GM19025 (cell line): ENCODE results near the gene TMEM134.
"Not testable (repeated sequence)": the region's sequence is repeated elsewhere in the genome, so short reads cannot be mapped to it uniquely, and the experiment has no call there.

Experiments used
- ATAC-seq: cut with Tn5 transposase; IDR thresholded peaks from one replicate; pipeline ENCODE4 v1.9.1; 2021; ENCODE audit warnings: mild to moderate bottlenecking, low read depth, moderate library complexity; ENCODE audit not compliant: unreplicated experiment

Gene TMEM134

GRCh38 chr11:67486481-67487195 is 17.6 kb upstream of the TMEM134 start:
- no peak for ATAC-seq

GRCh38 chr11:67485873-67486361 is 16.9 kb upstream of the TMEM134 start:
- not testable (repeated sequence) for ATAC-seq

GRCh38 chr11:67484847-67485311 is 15.8 kb upstream of the TMEM134 start:
- no peak for ATAC-seq

- no peak for ATAC-seq
Observed at GRCh38 chr11:67483831-67484665, 15.0 kb upstream of the TMEM134 start.

- ATAC-seq = peak; percentile 62
Observed at GRCh38 chr11:67482827-67483798, 14.1 kb upstream of the TMEM134 start, which contains the start of gene AIP. Gene AIP, plus strand, starts transcription at chr11:67483026. Its CDS starts 133 bp downstream, at chr11:67483159.

GRCh38 chr11:67482275-67482826 is 13.3 kb upstream of the TMEM134 start:
- ATAC-seq = peak; percentile 3

- not testable (repeated sequence) for ATAC-seq
Observed at GRCh38 chr11:67477344-67478050, 8.4 kb upstream of the TMEM134 start.

- ATAC-seq = not testable (repeated sequence)
Observed at GRCh38 chr11:67476692-67477091, 7.6 kb upstream of the TMEM134 start.

- ATAC-seq = no peak
Observed at GRCh38 chr11:67472882-67473281, 3.8 kb upstream of the TMEM134 start.

GRCh38 chr11:67470337-67471002 is 1.4 kb upstream of the TMEM134 start:
- ATAC-seq = no peak

GRCh38 chr11:67469508-67469811 is 409 bp upstream of the TMEM134 start:
- no peak for ATAC-seq

GRCh38 chr11:67468456-67468758 is 644 bp downstream of the TMEM134 start:
- ATAC-seq = no peak

- ATAC-seq = no peak
Observed at GRCh38 chr11:67468056-67468455, 995 bp downstream of the TMEM134 start.

- no peak for ATAC-seq
Observed at GRCh38 chr11:67466962-67467771, 1.9 kb downstream of the TMEM134 start.

- no peak for ATAC-seq
Observed at GRCh38 chr11:67466367-67466766, 2.7 kb downstream of the TMEM134 start.

- not testable (repeated sequence) for ATAC-seq
Observed at GRCh38 chr11:67465530-67465929, 3.5 kb downstream of the TMEM134 start.

GRCh38 chr11:67465189-67465510 is 3.9 kb downstream of the TMEM134 start:
- no peak for ATAC-seq

GRCh38 chr11:67464411-67465188 is 4.5 kb downstream of the TMEM134 start:
- peak; percentile 43 for ATAC-seq
